Hematopoietic multipotent progenitor cell treated with erythropoietin and hydrocortisone succinate and interleukin-3 and kit ligand, for 17 days (in vitro differentiated cells): ENCODE results near the gene BCO1.
"Not testable (repeated sequence)": the region's sequence is repeated elsewhere in the genome, so short reads cannot be mapped to it uniquely, and the experiment has no call there.

Source experiments
- DNase-seq: peaks from one replicate; pipeline ENCODE4 v3.0.0-alpha.2; 2015; ENCODE audit warnings: low spot score

Gene BCO1, protein sequence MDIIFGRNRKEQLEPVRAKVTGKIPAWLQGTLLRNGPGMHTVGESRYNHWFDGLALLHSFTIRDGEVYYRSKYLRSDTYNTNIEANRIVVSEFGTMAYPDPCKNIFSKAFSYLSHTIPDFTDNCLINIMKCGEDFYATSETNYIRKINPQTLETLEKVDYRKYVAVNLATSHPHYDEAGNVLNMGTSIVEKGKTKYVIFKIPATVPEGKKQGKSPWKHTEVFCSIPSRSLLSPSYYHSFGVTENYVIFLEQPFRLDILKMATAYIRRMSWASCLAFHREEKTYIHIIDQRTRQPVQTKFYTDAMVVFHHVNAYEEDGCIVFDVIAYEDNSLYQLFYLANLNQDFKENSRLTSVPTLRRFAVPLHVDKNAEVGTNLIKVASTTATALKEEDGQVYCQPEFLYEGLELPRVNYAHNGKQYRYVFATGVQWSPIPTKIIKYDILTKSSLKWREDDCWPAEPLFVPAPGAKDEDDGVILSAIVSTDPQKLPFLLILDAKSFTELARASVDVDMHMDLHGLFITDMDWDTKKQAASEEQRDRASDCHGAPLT

GRCh38 chr16:81238296-81239011, at the start of gene BCO1:
Gene BCO1 (plus strand): TSS chr16:81238689. CDS start chr16:81238909, 220 bp downstream.
- no peak for DNase-seq

GRCh38 chr16:81189100-81189664, 49.3 kb upstream of the BCO1 start:
- DNase-seq = no peak

GRCh38 chr16:81190667-81191066, 47.8 kb upstream of the BCO1 start:
- DNase-seq = no peak

GRCh38 chr16:81195885-81196534, 42.5 kb upstream of the BCO1 start:
- no peak for DNase-seq

GRCh38 chr16:81198635-81199034, 39.9 kb upstream of the BCO1 start:
- no peak for DNase-seq

GRCh38 chr16:81201267-81201666, 37.2 kb upstream of the BCO1 start:
- DNase-seq = no peak

- DNase-seq = peak; percentile 9
Observed at GRCh38 chr16:81204798-81205680, 33.5 kb upstream of the BCO1 start.

DNA sequence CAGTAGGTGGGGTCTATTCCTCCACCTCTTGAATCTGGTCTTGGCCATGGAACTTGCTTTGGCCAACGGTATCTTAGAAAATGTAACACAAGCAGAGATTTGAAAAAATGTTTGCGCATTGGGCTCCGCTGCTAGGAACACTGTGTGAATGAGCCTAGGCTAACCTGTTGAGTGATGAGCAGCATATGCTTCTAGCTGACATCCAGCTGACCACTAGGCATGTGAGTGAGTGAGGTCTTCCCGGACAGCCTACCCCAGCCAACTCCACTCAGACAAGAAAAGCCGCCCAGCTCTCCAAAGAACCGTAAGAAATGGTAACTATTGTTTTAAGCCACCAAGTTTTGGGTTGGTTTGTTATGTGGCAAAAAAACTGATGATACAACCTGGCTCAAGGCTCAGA, 31.4 kb upstream of the BCO1 start:
- DNase-seq = no peak

DNA sequence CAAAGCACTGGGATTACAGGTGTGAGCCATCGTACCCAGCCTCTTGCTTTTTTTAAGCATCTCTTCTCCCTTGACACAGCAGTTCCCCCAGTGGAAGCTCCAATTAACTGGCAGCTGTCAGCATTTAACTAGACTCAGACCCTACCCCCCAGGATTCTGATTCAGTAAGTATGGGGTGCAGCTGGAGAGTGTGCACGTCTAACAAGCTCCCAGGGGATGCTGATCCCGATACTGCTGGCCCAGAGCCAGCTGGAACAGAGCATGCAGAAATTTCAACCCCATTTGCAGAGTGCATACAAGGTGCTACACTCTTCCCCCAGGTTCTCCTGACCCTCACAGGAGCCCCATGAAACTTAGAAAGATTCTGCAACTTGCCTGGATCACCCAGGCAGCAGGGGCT, 27.7 kb upstream of the BCO1 start:
- DNase-seq = no peak

DNA sequence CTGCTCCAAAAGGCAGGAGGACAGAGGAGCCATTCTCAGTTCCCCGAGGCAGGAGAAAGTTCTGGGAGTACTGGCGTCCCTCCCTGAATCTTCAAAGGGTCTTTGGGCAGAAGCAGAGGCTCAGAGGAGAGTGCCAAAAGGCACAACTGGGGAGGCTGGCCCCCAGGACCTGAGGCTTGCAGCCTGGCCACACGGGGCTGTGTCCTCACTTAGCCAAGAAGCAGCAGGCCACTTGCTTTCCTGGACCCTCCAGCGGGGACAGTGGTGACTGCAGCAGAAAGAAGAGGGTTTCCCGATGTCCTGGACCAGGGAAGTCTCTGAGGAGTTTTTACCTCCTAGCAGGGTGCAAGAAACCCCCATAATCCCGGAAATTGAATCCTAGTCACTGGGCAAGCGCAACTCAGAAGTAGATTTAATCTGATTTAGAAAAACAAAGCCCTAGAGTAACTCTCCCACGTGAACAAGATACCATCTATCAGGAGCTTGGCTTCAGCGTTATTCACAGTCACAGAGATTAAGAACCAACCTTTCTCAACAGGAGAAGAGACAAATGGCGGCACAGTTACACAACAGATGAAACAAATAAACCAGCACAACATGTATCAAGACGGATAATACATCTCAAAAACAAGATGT, 25.5 kb upstream of the BCO1 start:
- DNase-seq = no peak

DNA sequence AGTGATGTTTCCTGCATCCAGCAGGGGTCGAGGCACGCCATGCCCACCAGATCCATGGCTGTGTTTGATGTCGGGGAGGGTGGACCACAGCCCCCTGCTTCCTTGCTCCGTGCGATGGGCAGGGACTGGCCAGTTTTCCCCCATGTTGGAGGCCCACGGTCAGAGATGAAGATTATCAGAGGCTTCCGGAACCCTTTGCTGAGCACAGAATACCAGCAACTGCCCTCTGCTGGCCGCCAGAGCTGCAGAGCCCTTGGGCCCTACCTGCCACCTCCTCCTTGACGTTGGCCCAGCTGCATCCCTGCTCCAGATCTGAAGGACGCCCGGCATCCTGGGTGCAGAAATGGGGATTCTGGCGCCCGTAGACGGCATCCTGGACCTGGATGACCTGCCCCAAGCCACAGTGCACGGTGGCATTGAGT, 23.7 kb upstream of the BCO1 start:
- DNase-seq = no peak

- no peak for DNase-seq
Observed at GRCh38 chr16:81216114-81216513, 22.4 kb upstream of the BCO1 start.

GRCh38 chr16:81216706-81217105, 21.8 kb upstream of the BCO1 start:
- no peak for DNase-seq

DNA sequence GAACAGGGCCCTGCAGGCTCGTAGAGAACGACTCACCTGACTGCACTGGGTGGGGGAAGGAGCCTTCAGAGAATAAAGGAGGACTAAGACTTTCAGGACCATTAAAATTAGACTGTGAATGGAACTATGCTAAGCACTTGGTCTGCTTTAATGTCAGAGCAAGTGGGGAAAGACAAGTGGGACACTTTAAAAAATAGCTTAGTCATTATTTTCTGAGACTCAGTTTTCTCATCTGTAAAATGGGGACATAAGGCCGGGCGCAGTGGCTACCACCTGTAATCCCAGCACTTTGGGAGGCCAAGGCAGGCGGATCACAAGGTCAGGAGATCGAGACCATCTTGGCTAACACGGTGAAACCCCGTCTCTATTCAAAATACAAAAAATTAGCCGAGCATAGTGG, 19.3 kb upstream of the BCO1 start:
- DNase-seq = no peak

DNA sequence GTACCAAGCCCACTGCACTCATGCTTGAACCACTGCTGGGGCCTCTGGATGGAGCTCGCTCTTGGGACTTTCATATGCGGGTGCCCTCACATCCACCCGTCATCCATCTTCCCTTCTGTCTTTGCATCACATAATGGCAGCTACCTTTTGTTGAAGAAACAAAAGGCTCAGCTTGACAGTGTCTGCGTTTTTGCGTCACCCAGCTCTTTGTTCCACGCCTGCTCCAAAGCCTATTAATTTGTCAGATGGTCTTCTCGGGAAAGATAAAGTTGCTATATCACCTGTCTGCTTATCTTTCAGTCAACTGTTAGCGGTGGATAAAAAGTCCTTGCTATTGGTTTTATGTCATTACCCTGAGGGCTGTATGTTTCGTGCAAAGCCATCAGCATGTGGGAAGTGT, 18.1 kb upstream of the BCO1 start:
- no peak for DNase-seq

DNA sequence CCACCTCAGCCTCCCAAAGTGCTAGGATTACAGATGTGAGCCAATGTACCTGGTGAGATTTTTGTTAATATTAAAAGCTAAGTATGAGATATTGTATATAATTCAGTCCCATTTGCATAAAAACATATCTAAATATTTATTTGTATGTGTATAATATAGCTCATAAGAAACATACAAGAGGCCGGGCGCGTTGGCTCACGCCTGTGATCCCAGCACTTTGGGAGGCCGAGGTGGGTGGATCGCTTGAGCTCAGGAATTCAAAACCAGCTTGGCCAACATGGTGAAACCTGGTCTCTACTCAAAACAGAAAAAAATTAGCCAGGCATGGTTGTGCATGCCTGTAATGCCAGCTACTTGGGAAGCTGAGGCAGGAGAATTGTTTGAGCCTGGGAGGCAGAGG, 16.8 kb upstream of the BCO1 start:
- no peak for DNase-seq

DNA sequence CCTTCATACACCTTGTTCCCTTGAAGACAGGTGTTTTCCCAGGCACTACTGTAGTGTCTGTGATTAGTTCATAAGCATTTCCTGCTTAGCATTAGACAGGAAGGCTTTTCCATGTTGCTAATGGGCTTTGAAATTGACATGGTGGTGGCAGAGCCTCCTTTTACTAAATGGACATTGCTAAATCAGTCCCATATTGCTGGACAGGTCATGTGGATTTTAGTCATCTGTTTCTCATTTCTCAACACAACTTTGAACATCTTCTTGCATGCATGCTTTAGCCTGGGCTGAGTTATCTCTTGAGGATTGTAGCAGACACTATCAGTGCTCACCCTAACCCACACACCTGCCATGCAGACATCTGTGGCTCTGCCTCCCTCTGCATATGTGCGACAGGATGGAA, 13.7 kb upstream of the BCO1 start:
- no peak for DNase-seq

- DNase-seq = not testable (repeated sequence)
Observed at GRCh38 chr16:81225697-81226096, 12.8 kb upstream of the BCO1 start.

DNA sequence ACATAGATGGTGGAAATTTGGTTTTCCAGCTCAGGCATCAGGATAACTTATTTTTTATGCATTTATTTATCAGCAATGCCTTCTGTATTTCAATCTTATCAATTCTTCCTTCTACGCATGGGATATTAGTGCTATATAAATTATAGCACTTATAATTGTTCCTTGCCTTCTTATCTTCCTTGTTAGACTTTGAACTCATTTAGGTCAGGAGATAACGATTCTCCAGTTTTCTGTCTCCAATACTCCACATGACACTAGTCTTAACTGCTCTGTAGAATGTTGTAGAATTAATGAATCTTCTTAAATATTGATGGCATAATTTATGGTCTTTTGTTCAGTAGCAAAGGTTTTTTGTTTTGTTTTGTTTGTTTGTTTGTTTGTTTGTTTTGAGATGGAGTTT, 10.7 kb upstream of the BCO1 start:
- DNase-seq = no peak

- no peak for DNase-seq
Observed at GRCh38 chr16:81229811-81230210, 8.7 kb upstream of the BCO1 start.

DNA sequence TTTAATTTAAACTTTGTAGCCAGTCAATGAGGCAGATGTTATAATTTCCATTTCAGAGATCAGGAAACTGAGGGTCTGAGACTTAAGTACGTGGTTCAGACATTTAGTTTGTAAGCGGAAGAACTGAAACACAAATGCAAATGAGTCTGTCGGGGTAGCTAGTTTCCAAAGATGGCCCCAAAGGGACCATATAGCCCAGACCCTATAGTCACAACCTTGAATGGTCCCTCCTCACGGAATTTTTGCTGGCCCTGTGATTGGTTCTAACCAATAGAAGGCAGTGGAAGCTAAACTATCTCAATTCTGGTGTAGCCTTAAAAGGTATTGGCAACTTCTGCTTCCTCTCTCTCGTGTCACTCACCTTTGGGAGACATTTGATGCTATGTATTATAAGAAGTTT, 7.5 kb upstream of the BCO1 start:
- no peak for DNase-seq
